ENCODE measurements around the gene FKBP2. TPM values are rescaled to one million over a fixed set of nuclear protein-coding genes. Genes with fewer than 3 reads are reported as not detected.
"Not testable (repeated sequence)": the region's sequence is repeated elsewhere in the genome, so short reads cannot be mapped to it uniquely, and the experiment has no call there.

The FKBP2 gene
- total and polyA plus RNA-seq, 3 experiments from 2014 or later = 27.9 to 124 (median 28.4) TPM

DNA sequence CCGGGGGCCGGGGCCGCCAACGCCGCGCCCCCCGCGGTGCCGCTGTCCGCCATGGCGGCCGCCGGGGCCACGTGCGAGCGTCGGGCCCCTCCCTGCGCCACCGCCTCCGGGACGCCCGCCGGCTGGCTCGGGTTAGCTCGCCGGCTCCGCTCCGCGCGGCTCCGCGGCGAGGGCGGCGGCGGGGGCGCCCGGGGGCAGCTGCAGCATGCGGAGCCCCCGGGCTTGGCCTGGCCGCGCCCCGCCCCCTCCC, 5.7 kb downstream of the FKBP2 start:
- H3K9me3 Mint-ChIP-seq; H3K9me3 ChIP-seq (ENCODE audit: low read length); H3K27me3 ChIP-seq (ENCODE audit: insufficient read depth, low read length, poor library complexity, severe bottlenecking); H3K4me3 ChIP-seq (ENCODE audit: low read length); H3K36me3 ChIP-seq (ENCODE audit: insufficient read depth, low read length); DNase-seq; H3K27me3 Mint-ChIP-seq: not testable (repeated sequence)
- peak overlapping the region; percentile 67 for H3K27ac ChIP-seq (ENCODE audit: low read depth, low read length)
- ChIA-PET CTCF (interaction anchor here (1.4 to 13.4 kb wide), 5 partner anchors 8 to 56 kb away, joined by 3 to 124 read pairs (median 62); partner anchors contain the start of genes CATSPERZ, ESRRA and FERMT3), POLR2A (interaction anchor here (0.6 to 4.3 kb wide), 10 partner anchors 12 to 1517 kb away, joined by 3 to 44 read pairs (median 8); partner anchors contain the start of genes DNAJC4, ESRRA, FERMT3 and NUDT22)
- H3K4me1 Mint-ChIP-seq = peaks cover 21 to 58% (median 25%) of the 10 kb centered on the region in 3 donors
- peaks cover 37% of the 10 kb centered on the region for H3K4me1 ChIP-seq (ENCODE audit: insufficient read depth, low read length)
- peak overlapping the region in 2 of 8 donors; percentile 57 to 93 for H3K27ac Mint-ChIP-seq
- peak overlapping the region; percentile 83 to 96 (median 85) for H3K4me3 Mint-ChIP-seq
- H3K36me3 Mint-ChIP-seq = peaks cover 0 to 16% (median 0%) of the 10 kb centered on the region in 3 donors

DNA sequence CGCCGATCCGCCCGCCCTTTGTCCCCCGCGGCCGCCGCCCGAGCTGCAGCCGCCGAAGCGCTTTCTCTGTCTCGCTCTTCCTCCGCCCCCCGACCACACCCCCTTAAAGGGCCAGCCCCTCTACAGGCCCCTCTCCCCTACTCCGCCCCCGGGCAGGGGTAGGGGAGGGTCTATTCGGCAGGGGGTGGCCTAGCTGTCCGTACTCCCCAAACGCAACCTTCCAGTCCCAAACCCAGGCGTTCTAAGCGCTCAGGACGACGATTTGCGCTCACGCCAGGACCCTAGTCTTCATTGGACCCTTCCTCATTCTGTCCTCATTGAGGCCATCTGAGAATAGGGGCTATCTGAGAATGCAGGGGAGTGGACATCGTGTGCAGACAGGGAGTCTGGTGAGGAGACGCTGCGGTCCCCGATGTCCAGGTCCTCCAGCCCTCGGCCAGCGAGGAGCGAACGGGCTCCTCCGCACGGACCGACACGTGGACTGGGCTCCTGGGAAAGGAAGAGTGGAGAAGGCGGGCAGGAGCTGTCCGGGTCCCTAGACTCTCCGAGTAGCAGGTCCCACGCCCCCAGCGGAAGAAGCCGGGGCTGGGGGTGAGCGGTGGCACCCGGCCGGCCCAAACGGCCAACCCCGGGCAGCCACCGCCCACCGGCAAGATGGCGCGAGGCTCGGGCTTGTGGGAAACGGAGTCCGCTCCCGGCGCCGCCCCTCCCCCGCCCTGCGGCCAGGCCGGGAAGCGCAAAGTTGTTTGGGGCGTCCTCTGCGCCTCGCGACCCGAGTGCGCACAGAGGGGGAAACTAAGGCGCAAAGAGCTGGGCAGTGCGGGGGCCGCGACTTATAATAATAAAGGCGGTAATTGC, 6.2 kb downstream of the FKBP2 start, which contains the start of gene PPP1R14B:
PPP1R14B (minus strand) TSS at position 73 of the 858 bp plus-strand sequence. CDS start 270 bp downstream, outside the sequence.
- peaks cover 0 to 19% (median 0%) of the 10 kb centered on the region in 3 donors for H3K36me3 Mint-ChIP-seq
- H3K27me3 Mint-ChIP-seq = no peaks in the 10 kb centered on the region
- H3K4me1 Mint-ChIP-seq = peaks cover 25 to 62% (median 29%) of the 10 kb centered on the region in 3 donors
- H3K4me3 ChIP-seq (ENCODE audit: low read length) = peak within 1 kb of the TSS; percentile 100
- H3K4me3 Mint-ChIP-seq = peak within 1 kb of the TSS; percentile 83 to 96 (median 86)
- no peaks in the 10 kb centered on the region for H3K27me3 ChIP-seq (ENCODE audit: insufficient read depth, low read length, poor library complexity, severe bottlenecking)
- H3K9me3 ChIP-seq (ENCODE audit: low read length) = no peaks in the 10 kb centered on the region
- peaks cover 42% of the 10 kb centered on the region for H3K4me1 ChIP-seq (ENCODE audit: insufficient read depth, low read length)
- no peaks in the 10 kb centered on the region for H3K36me3 ChIP-seq (ENCODE audit: insufficient read depth, low read length)
- peak; percentile 66 to 86 (median 73) for DNase-seq
- H3K27ac Mint-ChIP-seq = peak within 1 kb of the TSS; percentile 79 to 96 (median 88)
- H3K27ac ChIP-seq (ENCODE audit: low read depth, low read length) = peak within 1 kb of the TSS; percentile 67
- ChIA-PET POLR2A (interaction anchor here (0.6 to 4.3 kb wide), 12 partner anchors 13 to 1517 kb away, joined by 3 to 44 read pairs (median 8); partner anchors contain the start of genes DNAJC4, ESRRA, FERMT3 and NUDT22), CTCF (interaction anchor here (0.9 to 13.4 kb wide), 5 partner anchors 10 to 56 kb away, joined by 4 to 124 read pairs (median 62); partner anchors contain the start of genes CATSPERZ, ESRRA and FERMT3)
- H3K9me3 Mint-ChIP-seq = no peaks in the 10 kb centered on the region

DNA sequence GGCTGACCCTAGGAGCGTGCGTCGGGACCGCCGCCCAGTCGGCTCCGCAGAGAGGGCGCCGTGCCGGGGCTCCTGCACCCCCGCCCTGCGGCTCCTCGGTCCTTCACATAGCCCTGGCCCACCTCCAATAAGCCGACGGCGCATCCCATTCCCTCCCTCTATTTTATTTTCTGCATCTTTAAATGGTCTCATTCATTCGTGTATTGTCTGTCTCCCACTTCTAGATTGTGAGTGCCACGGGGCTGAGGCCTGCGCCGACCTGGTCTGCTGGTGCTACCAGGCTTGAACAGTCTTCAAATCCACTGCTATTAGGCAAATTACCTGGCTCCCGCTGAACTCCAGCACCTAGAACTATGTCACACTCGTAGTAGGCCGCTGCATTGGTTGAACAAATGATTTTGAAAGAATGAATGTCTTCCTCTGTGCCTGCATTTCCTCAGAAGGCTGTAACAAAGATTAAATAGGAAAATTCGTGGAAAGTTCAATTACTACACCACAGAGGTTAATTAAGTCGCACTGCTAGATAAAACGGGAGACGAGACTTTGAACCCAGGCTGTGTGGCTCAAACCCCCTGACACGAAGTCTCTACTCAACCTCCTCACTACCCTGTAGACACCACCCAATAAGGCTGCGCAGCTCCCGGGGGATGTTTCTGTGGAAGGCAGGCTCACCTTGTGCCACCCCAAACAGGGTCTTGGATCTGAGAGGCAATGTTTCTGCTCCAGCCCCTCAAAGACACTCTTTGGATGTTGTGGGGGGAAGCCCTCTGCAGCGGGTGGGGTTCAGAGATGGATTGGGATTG, 7.0 kb downstream of the FKBP2 start:
- Mint-ChIP-seq H3K4me1 (peaks cover 26 to 56% (median 28%) of the 10 kb centered on the region in 3 donors), H3K27ac (peak overlapping the region in 6 of 8 donors; percentile 14 to 89 (median 82)), H3K4me3 (peak overlapping the region; percentile 74 to 88 (median 78)), H3K9me3 (no peaks in the 10 kb centered on the region), H3K27me3 (no peaks in the 10 kb centered on the region), H3K36me3 (peaks cover 0 to 15% (median 0%) of the 10 kb centered on the region in 3 donors)
- Histone ChIP-seq H3K4me1 (ENCODE audit: insufficient read depth, low read length) (peaks cover 42% of the 10 kb centered on the region), H3K36me3 (ENCODE audit: insufficient read depth, low read length) (no peaks in the 10 kb centered on the region), H3K27ac (ENCODE audit: low read depth, low read length) (peak overlapping the region; percentile 67), H3K9me3 (ENCODE audit: low read length) (no peaks in the 10 kb centered on the region), H3K27me3 (ENCODE audit: insufficient read depth, low read length, poor library complexity, severe bottlenecking) (no peaks in the 10 kb centered on the region), H3K4me3 (ENCODE audit: low read length) (no peak overlapping the region)
- DNase-seq = no peak
- ChIA-PET POLR2A (interaction anchor here (0.6 to 4.3 kb wide), 5 partner anchors 18 to 70 kb away, joined by 3 to 44 read pairs (median 8); partner anchors contain the start of genes ESRRA, NUDT22, PRDX5 and TRPT1), CTCF (interaction anchor here (0.9 to 13.4 kb wide), 4 partner anchors 16 to 55 kb away, joined by 4 to 124 read pairs (median 80); partner anchors contain the start of genes CATSPERZ, ESRRA and FERMT3)

DNA sequence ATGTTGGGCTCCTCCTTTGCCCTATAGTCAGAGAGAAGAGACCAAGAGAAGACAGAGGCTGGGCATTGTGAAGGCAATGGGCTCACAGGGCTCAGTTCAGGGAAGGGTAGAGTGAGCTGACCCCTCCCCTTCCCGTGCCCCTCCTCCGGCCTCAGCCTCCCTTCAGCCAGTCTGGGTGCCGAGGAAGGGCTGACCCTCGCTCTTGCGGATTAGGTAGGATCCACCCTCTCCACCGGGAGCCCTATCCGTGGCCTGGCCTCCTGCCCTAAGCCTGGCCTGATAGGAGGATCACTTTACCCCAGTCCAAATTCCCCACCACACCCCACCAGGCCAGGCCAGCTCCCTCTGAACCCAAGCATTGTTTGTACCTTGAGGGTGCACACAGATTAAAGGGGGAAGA, 7.7 kb downstream of the FKBP2 start:
- Mint-ChIP-seq H3K27ac (peak overlapping the region in 1 of 8 donors; percentile 82), H3K36me3 (peaks cover 0 to 10% (median 0%) of the 10 kb centered on the region in 3 donors), H3K4me3 (peak overlapping the region in 5 of 7 donors; percentile 12 to 88 (median 84)), H3K27me3 (no peaks in the 10 kb centered on the region), H3K4me1 (peaks cover 20 to 55% (median 23%) of the 10 kb centered on the region in 3 donors), H3K9me3 (no peaks in the 10 kb centered on the region)
- H3K9me3 ChIP-seq (ENCODE audit: low read length) = no peaks in the 10 kb centered on the region
- no peak overlapping the region for H3K27ac ChIP-seq (ENCODE audit: low read depth, low read length)
- H3K27me3 ChIP-seq (ENCODE audit: insufficient read depth, low read length, poor library complexity, severe bottlenecking) = no peaks in the 10 kb centered on the region
- no peak for DNase-seq
- H3K4me1 ChIP-seq (ENCODE audit: insufficient read depth, low read length) = peaks cover 40% of the 10 kb centered on the region
- ChIA-PET POLR2A (interaction anchor here (4.3 kb wide), 1 partner anchor 21 kb away, joined by 44 read pairs; no protein-coding TSS in a partner anchor), CTCF (interaction anchor here (8.1 to 13.4 kb wide), 2 partner anchors 22 to 54 kb away, joined by 97 to 124 read pairs; partner anchors contain the start of genes CATSPERZ and ESRRA)
- H3K36me3 ChIP-seq (ENCODE audit: insufficient read depth, low read length) = no peaks in the 10 kb centered on the region
- H3K4me3 ChIP-seq (ENCODE audit: low read length) = no peak overlapping the region

DNA sequence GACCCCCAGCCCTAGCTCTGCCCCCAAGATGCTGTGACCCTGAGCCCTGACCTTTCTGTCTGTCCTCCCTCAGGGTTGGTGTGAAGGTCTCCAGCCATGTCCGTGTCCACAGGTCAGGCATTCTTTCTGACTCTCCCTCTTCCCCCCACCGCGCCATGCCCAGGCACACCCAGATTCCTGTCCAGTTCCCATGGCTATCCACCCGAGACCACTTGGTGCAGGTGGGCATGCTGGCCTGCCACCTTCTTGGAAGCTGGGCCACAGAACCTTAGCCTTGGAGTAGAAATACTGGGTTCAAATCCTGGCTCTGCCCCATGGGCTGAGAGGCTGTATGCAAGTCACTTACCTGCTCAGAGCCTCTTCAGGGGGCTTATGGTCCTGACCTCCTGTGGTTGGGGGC, 8.1 kb downstream of the FKBP2 start:
- POLR2A ChIA-PET = interaction anchor here (0.9 to 4.3 kb wide), 2 partner anchors 18 to 21 kb away, joined by 3 to 44 read pairs; no protein-coding TSS in a partner anchor
- Histone ChIP-seq H3K4me1 (ENCODE audit: insufficient read depth, low read length) (peaks cover 40% of the 10 kb centered on the region), H3K4me3 (ENCODE audit: low read length) (no peak overlapping the region), H3K9me3 (ENCODE audit: low read length) (no peaks in the 10 kb centered on the region), H3K36me3 (ENCODE audit: insufficient read depth, low read length) (no peaks in the 10 kb centered on the region), H3K27ac (ENCODE audit: low read depth, low read length) (no peak overlapping the region), H3K27me3 (ENCODE audit: insufficient read depth, low read length, poor library complexity, severe bottlenecking) (no peaks in the 10 kb centered on the region)
- Mint-ChIP-seq H3K27ac (peak overlapping the region in 2 of 8 donors; percentile 61 to 82), H3K4me1 (peaks cover 21 to 55% (median 21%) of the 10 kb centered on the region in 3 donors), H3K36me3 (peaks cover 0 to 6% (median 0%) of the 10 kb centered on the region in 3 donors), H3K9me3 (no peaks in the 10 kb centered on the region), H3K4me3 (peak overlapping the region in 2 of 7 donors; percentile 12 to 88), H3K27me3 (no peaks in the 10 kb centered on the region)
- CTCF ChIA-PET = interaction anchor here (1.4 to 13.4 kb wide), 4 partner anchors 19 to 64 kb away, joined by 4 to 124 read pairs (median 52); partner anchors contain the start of genes CATSPERZ, DNAJC4, ESRRA and STIP1
- no peak for DNase-seq

DNA sequence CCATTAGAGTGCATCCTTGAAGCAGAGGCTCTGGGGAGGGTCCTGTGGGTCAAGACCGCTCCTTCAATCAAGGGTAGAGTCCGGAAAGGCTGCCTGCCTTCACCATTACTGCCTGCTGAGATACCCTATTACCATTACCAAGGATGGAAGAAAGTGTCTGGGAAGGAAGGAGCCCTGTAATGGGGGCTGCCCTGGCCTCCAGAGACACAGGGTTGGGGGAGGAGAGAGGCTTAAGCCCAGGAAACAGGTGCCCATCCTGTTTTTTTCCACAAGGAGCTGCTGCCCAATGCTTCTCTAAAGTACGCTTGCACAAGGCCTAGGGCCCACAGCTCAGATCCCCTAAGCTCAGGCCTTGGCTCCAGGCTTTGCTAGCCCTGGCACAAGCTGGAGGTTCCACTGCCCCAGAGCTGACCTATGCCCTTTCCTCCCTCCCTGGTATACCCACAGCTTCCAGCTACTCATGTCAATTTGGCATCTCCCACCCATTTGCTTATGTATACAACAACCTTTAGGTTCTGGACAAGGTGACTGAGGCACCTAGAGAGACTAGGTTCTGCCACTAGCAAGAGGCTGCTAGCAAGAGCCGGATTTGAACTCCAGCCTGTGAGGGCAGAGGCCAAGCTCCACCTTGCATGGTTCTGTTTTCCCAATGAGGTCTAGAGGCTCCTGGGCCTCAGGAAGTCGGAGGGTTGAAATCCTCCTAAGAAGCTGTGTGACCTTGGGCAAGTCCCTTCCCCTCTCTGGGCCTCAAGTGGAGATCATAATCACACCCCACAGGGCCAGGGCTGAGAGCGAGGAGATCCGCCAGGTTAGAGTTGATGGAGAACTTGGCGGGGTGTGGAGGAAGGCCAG, 8.9 kb downstream of the FKBP2 start:
- no peak overlapping the region for H3K27ac ChIP-seq (ENCODE audit: low read depth, low read length)
- H3K9me3 Mint-ChIP-seq = no peaks in the 10 kb centered on the region
- ChIA-PET CTCF (interaction anchor here (0.9 to 13.4 kb wide), 14 partner anchors 9 to 68 kb away, joined by 3 to 124 read pairs (median 6); partner anchors contain the start of genes CATSPERZ, DNAJC4, ESRRA and FERMT3), POLR2A (interaction anchor here (0.8 to 2.3 kb wide), 4 partner anchors 9 to 43 kb away, joined by 3 to 7 read pairs (median 4); partner anchors contain the start of genes FERMT3 and FKBP2)
- no peaks in the 10 kb centered on the region for H3K36me3 ChIP-seq (ENCODE audit: insufficient read depth, low read length)
- no peak overlapping the region for H3K4me3 ChIP-seq (ENCODE audit: low read length)
- peaks cover 21 to 51% (median 21%) of the 10 kb centered on the region in 3 donors for H3K4me1 Mint-ChIP-seq
- H3K27ac Mint-ChIP-seq = peak overlapping the region in 2 of 8 donors; percentile 17 to 81
- H3K9me3 ChIP-seq (ENCODE audit: low read length) = no peaks in the 10 kb centered on the region
- H3K27me3 ChIP-seq (ENCODE audit: insufficient read depth, low read length, poor library complexity, severe bottlenecking) = no peaks in the 10 kb centered on the region
- peak overlapping the region; percentile 28 to 88 (median 53) for H3K4me3 Mint-ChIP-seq
- peaks cover 39% of the 10 kb centered on the region for H3K4me1 ChIP-seq (ENCODE audit: insufficient read depth, low read length)
- no peak for DNase-seq
- peaks cover 0 to 3% (median 0%) of the 10 kb centered on the region in 3 donors for H3K36me3 Mint-ChIP-seq
- no peaks in the 10 kb centered on the region for H3K27me3 Mint-ChIP-seq
